ENCODE measurements around the gene MAGI2.
"Not testable (repeated sequence)": the region's sequence is repeated elsewhere in the genome, so short reads cannot be mapped to it uniquely, and the experiment has no call there.

MAGI2 gene

GRCh38 chr7:78296046-78296597, 1157.3 kb downstream of the MAGI2 start:
- no peak for DNase-seq (ENCODE audit: low read depth)

GRCh38 chr7:78289471-78289870, 1164.0 kb downstream of the MAGI2 start:
- DNase-seq (ENCODE audit: low read depth): not testable (repeated sequence)

GRCh38 chr7:78284945-78285344, 1168.5 kb downstream of the MAGI2 start:
- no peak for DNase-seq (ENCODE audit: low read depth)

- no peak for DNase-seq (ENCODE audit: low read depth)
These were observed 1173.2 kb downstream of the MAGI2 start for GRCh38 chr7:78280276-78280675.

GRCh38 chr7:78279457-78279856, 1174.0 kb downstream of the MAGI2 start:
- no peak for DNase-seq (ENCODE audit: low read depth)

GRCh38 chr7:78279032-78279431, 1174.4 kb downstream of the MAGI2 start:
- peak; percentile 58 for DNase-seq (ENCODE audit: low read depth)

- DNase-seq (ENCODE audit: low read depth): no peak
These were observed 1186.3 kb downstream of the MAGI2 start for GRCh38 chr7:78267141-78267540.

- DNase-seq (ENCODE audit: low read depth): no peak
These were observed 1188.0 kb downstream of the MAGI2 start for GRCh38 chr7:78265486-78265885.

GRCh38 chr7:78265071-78265470, 1188.4 kb downstream of the MAGI2 start:
- no peak for DNase-seq (ENCODE audit: low read depth)

- DNase-seq (ENCODE audit: low read depth): no peak
These were observed 1189.4 kb downstream of the MAGI2 start for GRCh38 chr7:78264105-78264504.

GRCh38 chr7:78261739-78262138, 1191.7 kb downstream of the MAGI2 start:
- no peak for DNase-seq (ENCODE audit: low read depth)

GRCh38 chr7:78261302-78261701, 1192.2 kb downstream of the MAGI2 start:
- DNase-seq (ENCODE audit: low read depth): no peak

GRCh38 chr7:78260826-78261225, 1192.6 kb downstream of the MAGI2 start:
- no peak for DNase-seq (ENCODE audit: low read depth)

- no peak for DNase-seq (ENCODE audit: low read depth)
These were observed 1198.8 kb downstream of the MAGI2 start for GRCh38 chr7:78254726-78255055.

- no peak for DNase-seq (ENCODE audit: low read depth)
These were observed 1199.4 kb downstream of the MAGI2 start for GRCh38 chr7:78253850-78254725.

GRCh38 chr7:78248867-78249266, 1204.6 kb downstream of the MAGI2 start:
- DNase-seq (ENCODE audit: low read depth): no peak

GRCh38 chr7:78247910-78248689, 1205.4 kb downstream of the MAGI2 start:
- no peak for DNase-seq (ENCODE audit: low read depth)

- DNase-seq (ENCODE audit: low read depth): not testable (repeated sequence)
These were observed 1213.3 kb downstream of the MAGI2 start for GRCh38 chr7:78240179-78240578.

GRCh38 chr7:78234634-78235033, 1218.8 kb downstream of the MAGI2 start:
- DNase-seq (ENCODE audit: low read depth): no peak

- no peak for DNase-seq (ENCODE audit: low read depth)
These were observed 1220.7 kb downstream of the MAGI2 start for GRCh38 chr7:78232806-78233205.

- DNase-seq (ENCODE audit: low read depth): no peak
These were observed 1227.3 kb downstream of the MAGI2 start for GRCh38 chr7:78226059-78226719.

- DNase-seq (ENCODE audit: low read depth): no peak
These were observed 1227.9 kb downstream of the MAGI2 start for GRCh38 chr7:78225534-78225933.
